ENCODE measurements around the gene AUNIP.

DNA sequence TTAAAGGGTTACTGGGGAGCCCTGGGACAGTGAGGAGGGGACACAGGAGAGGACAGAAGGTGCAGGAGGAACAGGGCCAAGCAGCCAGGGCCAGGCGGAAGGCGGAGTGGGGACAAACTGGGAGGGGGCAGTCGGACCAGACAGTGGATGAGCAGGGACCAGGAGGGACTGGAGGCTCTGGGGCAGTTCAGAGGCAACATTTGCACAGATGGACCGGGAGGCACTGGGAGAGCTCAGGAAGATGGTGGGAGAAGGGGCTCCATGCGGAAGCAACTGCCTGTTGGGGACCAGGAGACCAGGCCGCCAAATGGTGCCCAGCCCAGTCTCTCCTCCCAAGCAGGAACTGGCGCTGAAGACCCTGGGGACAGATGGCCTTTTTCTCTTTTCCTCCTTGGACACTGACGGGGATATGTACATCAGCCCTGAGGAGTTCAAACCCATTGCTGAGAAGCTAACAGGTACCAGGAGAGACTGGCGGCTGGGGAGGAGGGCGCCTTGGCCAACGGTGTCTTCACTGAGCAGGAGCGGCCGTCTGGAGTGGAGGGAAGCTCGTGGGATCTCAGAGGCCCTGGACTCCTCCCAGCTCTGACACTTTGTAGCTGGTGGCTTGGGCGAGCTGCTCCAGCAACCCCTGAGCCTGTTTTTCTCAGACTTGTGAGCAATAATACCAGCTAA is 58.4 kb downstream of the AUNIP start:
- TF ChIP-seq, protein P1, sequence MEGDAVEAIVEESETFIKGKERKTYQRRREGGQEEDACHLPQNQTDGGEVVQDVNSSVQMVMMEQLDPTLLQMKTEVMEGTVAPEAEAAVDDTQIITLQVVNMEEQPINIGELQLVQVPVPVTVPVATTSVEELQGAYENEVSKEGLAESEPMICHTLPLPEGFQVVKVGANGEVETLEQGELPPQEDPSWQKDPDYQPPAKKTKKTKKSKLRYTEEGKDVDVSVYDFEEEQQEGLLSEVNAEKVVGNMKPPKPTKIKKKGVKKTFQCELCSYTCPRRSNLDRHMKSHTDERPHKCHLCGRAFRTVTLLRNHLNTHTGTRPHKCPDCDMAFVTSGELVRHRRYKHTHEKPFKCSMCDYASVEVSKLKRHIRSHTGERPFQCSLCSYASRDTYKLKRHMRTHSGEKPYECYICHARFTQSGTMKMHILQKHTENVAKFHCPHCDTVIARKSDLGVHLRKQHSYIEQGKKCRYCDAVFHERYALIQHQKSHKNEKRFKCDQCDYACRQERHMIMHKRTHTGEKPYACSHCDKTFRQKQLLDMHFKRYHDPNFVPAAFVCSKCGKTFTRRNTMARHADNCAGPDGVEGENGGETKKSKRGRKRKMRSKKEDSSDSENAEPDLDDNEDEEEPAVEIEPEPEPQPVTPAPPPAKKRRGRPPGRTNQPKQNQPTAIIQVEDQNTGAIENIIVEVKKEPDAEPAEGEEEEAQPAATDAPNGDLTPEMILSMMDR (conservative IDR thresholded peaks at IDR 0.05; ENCODE audit: low read depth, low read length), result no peak
- no peak for TF ChIP-seq EZH2 (IDR thresholded peaks at IDR 0.05; ENCODE audit: low read length, unreplicated experiment)
- no peak for TF ChIP-seq EZH2phosphoT487 (IDR thresholded peaks at IDR 0.05; ENCODE audit: borderline replicate concordance, low read length)
